DMS153 (cell line): Measurements from ENCODE around the gene SPATA31E1.
"Not testable (repeated sequence)": the region's sequence is repeated elsewhere in the genome, so short reads cannot be mapped to it uniquely, and the experiment has no call there.

Experiments
- DNase-seq: peaks from one replicate; lab custom pipeline; 2025; lab: John Stamatoyannopoulos, UW

Gene SPATA31E1

DNA sequence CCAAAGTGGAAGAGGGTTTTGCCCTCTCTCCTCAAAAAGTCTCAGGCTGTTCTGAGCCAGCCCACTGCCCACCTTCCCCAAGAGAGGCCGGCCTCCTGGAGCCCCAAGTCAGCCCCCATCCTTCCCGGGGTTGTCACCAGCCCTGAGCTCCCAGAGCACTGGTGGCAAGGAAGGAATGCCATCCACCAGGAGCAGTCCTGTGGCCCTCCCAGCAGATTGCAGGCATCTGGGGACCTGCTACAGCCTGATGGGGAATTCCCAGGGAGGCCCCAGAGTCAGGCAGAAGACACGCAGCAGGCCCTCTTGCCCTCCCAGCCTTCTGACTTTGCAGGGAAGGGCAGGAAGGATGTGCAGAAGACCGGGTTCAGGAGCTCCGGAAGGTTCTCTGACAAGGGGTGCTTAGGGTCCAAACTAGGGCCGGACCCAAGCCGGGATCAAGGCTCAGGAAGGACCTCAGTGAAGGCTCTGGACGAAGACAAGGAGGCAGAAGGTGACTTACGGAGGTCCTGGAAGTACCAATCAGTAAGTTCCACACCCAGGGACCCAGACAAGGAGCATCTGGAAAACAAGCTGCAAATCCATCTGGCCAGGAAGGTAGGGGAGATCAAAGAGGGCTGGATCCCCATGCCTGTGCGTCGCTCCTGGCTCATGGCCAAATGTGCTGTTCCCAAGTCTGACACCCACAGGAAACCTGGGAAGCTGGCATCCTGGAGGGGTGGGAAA, 3.7 kb downstream of the SPATA31E1 start:
- DNase-seq, result no peak

DNA sequence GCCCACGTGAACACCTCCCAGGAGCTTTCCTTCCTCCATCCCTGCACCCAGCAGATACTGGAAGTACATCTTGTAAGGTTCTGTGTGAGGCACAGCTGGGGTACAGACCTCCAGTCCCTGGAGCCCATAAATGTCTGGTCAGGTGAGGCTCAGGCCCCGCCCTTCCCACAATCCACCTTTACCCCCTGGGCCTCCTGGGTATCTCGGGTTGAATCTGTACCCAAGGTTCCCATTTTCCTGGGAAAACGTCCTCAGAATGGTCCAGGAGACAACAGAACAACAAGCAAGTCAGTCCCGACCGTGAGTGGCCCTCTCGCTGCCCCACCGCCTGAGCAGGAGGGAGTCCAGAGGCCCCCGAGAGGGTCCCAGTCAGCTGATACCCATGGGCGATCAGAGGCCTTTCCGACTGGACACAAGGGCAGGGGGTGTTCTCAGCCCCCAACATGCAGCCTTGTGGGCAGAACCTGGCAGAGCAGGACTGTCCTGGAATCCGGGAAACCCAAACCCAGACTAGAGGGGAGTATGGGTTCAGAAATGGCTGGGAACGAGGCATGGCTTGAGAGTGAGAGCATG, 4.3 kb downstream of the SPATA31E1 start:
- DNase-seq, result no peak

DNA sequence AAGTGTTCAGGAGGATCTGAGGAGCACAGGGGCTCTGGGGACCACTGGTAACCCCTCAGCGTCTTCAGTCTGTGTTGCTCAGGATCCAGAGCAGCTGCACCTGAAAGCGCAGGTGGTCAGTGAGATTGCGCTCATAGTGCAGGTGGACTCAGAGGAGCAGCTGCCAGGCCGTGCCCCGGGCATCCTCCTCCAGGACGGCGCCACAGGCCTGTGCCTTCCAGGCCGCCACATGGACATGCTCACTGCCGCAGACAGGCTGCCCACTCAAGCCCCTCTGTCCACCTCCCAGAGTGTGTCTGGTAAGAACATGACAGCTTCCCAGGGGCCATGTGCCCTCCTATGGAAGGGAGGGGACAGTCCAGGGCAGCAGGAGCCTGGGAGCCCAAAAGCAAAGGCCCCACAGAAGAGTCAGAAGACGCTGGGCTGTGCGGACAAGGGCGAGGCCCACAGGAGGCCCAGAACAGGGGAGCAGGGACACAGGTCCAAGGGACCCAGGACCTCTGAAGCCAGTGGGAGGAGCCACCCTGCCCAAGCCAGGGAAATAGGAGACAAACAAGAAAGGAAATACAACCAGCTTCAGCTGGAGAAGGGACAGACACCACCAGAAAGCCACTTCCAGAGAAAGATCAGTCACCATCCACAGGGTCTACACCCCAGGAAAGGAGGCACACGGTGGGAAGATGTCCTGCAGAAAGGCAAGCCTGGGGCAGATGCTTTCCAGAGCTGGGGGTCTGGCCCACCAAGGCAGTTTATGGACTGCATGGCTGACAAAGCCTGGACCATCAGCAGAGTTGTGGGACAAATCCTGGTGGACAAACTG, 5.2 kb downstream of the SPATA31E1 start:
- no peak for DNase-seq

DNA sequence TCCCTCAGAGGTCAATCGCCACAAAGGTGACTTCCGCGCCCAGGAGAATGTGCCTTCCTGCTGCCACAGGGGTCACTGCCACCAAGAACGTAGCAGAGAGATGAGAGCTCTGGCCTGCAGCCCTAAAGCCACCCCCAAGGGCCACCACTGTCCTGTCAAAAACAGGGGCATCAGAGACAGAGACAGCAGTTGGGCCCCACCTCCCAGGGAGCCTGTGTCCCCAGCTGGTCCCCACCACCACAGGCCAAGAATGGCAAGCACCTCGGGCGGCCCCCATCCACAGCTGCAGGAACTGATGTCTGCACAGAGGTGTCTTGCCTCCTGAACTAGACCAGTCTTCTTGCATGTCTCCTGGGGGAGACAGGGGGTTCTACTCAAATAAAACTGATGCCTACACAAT, 5.8 kb downstream of the SPATA31E1 start:
- DNase-seq, result no peak

DNA sequence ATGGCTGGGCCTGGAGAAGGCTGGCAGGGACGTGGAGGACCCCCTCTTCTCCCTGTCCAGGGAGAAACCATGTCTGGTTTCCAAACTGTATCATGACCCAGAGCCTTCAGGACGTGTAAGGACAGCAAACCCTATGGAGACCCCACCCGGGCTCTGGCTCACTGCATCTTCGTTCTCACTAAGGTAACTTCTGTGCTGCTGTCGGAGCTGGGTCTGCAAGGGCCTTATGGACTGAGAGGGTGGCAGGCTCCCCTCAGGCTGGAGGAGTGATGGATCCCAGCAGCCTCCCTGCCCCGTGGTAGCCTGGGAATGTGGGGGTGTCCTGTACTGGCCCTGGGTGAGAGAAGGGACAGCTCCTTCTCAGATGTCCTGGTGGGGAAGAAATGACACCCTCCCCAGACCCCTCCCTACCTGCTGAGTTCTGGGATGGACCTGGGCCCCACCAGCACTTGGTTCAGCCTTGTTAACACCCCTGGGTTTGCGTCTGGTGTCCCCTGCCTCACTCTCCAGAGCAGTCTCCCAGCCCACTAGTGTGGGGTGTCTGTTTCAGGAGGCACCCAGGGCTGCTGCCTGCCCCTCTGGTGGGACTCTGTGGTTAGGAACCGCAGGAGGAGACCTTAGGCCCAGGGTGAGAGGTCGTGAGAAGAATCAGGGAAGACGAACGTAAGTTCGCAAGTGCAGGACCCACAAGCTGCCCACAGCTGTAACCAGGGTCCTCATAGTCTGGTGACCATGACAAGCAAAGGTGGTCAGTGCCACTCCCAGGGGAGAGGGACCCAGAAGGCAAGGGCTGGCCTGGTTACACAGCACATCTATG, 6.6 kb downstream of the SPATA31E1 start:
- no peak for DNase-seq

DNA sequence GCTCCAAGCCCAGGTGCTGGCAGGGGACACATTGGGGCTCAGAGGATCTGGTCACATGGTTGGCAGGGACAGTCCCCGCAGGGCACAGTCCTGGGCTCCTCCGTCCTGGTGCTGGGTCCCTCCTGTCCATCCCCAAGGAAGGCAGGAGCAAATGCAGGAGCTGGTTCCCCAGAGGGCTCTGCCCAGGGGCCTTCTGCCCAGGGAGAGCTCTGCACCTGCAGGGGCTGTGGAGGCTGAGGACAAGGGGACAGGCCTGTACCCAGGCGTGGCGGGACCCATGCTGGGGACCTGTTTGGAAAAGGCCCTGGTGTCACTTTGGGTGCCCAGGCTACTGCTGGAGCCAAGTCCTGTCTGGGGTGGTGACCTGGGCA, 7.2 kb downstream of the SPATA31E1 start:
- no peak for DNase-seq

DNA sequence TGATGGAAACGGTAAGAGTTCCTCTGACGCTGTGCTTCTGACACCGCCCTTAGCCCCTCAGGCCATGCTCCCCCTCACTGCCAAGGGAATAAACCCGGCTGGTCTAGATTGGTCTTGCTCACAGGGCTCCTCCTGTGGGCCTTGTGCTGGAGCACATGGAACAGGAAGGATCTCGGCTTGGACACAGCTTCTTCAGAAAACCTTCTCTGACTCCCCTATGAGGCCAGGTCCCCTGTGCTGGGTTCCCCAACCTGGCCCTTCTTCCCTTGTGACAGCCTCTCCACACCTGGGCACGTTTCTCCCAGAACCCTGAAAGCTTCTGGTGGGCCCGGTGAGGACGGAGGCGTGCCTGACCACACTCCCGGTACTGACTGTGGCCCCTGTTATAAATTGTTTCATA, 8.2 kb downstream of the SPATA31E1 start:
- no peak for DNase-seq

DNA sequence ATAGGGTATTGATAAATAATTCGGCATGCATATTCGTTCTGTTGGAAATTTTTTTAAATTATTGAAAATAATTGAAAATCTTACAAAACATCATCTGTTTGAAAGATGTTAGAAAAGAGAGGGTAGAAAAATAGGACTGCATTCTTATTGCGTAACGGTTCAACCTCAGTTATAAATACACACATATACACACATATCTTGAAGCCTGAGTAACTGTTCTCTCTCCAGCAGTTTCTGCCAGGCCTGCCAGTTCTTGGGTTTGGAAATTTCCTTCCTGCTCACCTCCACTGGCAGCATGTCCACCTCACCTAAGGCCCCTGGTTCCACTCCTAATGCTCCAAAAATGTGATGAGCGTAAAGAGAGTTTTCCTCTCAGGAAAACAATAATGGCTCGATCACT, 9.1 kb downstream of the SPATA31E1 start:
- DNase-seq, result no peak

DNA sequence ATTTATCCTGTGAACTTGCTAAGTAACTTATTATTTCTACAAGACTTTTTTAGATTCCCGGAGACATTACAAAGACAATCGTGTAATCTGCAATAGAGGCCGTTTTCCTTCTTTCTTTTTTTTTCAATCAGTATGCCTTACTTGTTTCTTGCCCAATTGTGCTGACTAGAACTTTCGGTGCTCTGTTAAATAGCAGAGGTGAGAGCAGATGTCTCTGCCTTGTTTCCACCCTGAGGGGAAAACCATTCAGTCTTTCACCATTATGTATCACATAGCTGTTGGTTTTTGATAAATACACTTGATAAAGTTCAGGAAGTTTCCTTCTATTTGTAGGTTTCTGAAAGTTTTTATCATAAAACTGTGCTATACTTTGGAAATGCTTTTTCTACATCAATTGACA, 10.3 kb downstream of the SPATA31E1 start:
- DNase-seq, result no peak

DNA sequence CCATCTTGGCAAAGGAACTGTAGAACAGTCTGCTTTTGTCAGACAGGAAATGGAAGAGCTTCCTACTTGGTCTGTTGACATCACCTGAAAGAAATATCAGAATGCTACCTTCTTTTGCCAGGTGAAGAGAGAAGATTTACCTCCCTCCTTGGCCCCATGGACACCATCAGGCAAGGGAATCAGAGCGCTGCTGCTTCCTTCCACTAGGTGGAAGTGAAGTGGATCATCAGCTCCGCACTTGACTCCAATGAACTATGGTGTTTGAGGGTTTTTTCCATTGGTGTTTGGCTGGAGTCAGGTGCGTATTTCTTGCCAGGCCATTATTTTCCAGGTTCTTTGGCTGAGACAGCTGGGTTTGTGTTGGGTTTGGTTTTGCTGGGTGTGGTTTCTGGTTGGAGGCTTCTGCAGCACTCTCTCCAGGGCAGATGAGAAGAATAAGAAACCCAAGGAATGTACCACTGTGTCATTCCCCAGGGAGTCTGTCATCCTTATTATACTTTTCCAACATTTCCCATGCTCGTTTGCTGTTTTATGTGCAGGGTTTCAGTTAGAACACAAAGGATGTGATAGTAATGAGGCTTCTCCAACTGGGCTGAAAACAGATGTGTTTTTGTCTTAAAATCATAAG, 12.4 kb downstream of the SPATA31E1 start:
- DNase-seq, result no peak

DNA sequence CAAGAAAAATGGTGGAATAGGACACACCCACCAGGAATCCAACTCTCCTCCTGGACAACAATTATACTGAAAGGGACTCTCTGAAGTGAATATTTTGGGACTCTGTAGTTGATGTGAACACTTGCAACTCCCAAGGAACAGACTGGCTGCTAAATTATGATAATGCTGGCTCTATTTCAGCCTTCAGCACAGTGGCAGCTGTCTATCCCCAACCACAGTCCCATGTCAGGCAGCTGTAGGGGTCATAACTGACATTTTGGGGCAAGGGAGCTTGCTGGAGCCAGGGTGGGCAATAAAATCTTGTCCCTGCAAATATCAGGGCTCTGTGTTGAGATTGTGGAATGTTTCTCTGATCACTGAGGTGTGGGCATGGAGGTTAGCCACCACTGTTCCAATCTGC, 14.2 kb downstream of the SPATA31E1 start:
- DNase-seq, result no peak

DNA sequence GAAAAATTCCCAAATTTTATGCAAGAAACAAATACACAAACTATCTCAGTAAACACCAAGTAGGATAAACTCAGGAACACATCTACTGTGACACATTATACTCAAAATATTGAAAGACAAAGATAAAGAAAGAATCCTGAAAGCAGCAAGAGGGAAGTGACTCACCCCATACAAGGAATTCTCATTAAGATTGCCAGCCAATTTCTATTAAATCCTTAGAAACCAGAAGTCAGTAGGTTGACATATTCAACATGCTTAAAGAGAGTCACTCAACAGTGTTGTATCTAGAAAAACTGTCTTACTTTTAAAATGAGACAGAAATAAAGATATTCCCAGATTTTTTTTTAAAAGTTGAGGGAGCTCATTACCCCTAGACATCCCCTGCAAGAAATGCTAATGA, 15.5 kb downstream of the SPATA31E1 start:
- DNase-seq, result no peak

DNA sequence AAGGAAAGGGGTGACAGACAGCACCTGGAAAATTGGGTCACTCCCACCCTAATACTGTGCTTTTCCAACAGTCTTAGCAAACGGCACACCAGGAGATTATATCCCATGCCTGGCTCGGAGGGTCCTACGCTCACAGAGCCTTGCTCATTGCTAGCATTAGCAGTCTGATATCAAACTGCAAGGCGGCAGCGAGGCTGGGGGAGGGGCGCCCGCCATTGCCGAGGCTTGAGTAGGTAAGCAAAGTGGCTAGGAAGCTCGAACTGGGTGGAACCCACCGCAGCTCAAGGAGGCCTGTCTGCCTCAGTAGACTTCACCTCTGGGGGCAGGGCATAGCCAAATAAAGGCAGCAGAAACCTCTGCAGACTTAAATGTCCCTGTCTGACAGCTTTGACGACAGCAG, 19.7 kb downstream of the SPATA31E1 start:
- DNase-seq, result not testable (repeated sequence)

DNA sequence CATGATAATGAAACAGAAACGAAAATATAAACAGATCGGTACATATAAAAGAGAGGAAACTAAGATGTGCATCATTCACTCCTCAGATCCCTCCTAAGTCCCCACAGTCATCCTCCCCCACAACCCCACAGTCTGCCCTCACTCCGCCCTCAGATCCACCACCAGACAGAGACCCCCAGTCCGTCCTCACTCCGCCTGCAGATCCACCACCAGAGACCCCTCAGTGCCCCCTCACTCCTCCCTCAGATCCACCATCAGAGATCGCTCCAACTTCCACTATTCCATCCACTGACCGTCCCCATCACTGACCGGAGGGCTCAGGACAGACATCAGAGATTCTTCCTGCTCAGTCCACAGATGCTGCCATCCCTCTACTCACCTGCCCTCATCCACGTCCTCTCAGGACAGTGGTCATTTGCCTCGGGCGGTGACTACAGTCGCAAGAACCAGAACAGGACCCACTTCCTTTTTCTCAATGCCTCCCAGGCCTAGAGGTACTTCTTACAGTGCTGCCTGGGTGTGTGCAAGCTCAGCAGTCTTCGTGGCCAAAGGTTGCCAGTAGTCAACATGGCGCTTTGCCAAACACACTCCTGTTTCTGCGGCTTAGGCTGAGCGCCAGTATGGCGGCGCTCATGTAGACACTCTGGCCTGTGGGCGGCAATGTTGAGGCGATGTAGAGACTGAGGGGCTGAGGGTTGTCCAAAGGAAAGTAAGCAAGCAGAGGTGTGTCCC, 26.8 kb downstream of the SPATA31E1 start:
- DNase-seq, result peak; percentile 61

DNA sequence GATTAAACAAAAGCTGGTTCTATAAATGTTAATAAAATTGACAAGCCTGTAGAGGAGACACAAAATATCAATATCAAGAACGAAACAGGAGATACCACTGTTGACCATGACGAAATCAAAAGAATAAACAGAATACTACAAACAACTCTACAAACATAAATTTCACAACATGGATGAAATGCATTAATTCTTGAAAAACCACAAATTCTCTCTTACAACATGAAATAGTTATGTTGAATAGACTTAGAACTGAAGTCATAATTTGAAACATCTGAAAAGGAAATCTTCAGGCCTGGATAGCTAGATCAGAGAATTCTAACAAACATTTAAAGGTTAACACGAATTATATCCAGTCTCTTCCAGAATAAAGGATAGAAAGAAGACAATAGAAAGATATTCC, 28.1 kb downstream of the SPATA31E1 start:
- no peak for DNase-seq

DNA sequence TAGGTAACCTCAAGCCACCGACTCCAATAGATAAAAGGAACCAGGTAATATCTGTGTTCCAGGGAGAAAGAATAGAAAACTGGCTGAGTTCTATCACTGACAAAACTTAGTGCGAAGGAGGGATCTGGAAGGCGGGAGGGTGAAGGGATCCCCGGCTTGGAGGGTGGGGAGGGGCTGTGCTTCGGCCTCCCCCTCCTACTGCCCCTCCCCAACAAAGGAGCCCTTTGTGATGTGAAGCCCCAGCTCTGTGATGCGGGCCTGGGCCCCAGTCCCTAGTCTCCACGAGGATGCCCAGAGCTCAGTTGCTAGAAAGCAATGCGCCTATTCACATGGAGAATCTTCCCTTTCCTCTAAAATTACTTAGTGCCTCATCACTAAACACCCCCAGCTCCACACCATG, 35.0 kb downstream of the SPATA31E1 start, which contains the start of gene SPATA31C1:
SPATA31C1 (plus strand) TSS at position 301 of the 400 bp plus-strand sequence.
- not testable (repeated sequence) for DNase-seq

DNA sequence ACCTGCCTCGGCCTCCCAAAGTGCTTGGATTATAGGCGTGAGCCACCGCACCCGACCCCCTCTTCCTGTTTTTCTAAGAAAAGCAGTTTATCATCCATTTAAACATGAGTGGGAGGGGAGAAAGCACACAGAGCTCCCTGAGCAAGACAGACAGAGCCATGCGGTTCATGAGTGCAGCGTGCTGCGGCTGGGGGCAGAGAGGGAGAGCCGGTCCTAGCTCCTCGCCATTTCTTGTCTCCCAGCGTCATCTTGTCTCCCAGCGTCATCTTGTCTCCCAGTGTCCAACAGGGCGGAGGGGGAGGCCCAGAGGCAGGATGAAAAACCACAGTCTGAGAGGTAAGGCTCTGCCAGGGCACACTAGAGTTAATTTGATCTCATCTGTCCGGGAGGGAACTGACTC, 36.3 kb downstream of the SPATA31E1 start:
- not testable (repeated sequence) for DNase-seq

DNA sequence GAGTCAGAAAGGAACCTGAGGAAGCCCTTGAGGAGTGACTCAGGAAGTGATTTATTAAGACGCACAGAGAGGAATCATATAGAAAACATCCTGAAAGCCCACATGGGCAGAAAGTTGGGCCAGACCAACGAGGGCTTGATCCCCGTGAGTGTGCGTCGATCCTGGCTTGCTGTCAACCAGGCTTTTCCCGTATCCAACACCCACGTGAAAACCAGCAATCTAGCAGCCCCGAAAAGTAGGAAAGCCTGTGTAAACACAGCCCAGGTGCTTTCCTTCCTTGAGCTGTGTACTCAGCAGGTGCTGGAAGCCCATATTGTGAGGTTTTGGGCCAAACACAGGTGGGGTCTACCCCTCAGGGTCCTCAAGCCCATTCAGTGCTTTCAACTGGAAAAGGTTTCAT, 38.9 kb downstream of the SPATA31E1 start:
- not testable (repeated sequence) for DNase-seq

DNA sequence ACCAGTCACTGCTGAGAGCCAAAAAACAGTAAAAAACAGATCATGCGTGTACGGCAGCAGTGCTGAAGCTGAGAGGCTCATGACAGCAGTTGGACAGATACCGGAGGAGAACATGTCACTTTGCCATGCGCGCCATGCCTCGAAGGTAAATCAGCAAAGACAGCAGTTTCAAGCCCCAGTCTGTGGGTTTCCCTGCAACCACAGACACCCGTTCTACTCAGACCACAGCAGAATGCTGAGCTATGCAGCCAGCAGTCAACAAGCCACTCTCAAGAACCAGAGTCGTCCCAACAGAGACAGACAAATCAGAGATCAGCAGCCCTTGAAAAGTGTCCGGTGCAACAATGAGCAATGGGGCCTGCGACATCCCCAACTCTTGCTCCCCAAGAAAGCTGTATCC, 40.3 kb downstream of the SPATA31E1 start:
- not testable (repeated sequence) for DNase-seq

DNA sequence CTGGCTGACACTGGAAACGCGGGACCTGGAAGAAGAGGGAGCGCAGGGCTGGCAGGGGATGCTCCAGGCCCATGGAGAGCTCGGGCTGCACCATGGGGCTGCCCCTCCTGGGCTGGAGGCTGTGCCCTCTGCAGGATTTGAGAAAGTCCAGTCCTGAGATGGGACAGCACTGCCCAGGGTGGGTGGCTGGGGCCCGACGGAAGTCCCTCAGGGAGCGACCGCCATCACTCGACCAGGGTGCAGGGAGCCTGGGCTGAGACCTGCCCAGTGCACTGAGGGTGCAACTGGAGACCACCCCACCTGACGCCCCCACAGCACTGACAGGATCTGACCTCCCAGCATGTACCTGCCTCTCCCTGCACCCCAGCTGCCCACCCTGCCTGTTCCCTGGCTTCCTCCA, 42.2 kb downstream of the SPATA31E1 start:
- DNase-seq, result not testable (repeated sequence)

DNA sequence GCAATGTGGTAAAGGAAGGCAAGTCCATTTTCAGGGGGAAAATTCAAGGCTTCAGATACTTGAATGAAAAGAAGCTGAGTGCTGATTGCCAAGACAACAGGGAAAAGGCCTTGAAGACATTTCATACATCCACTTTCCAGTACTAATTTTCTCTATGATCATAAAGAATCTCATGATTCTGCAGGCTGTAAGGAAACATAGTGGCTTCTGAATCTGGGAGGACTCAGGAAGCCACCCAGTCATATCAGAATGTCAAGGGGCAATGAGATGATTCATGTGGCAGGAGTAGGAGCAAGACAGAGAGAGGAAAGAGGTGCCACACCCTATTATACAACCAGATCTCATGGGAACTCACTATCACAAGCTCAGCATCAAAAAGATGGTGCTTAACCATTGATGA, 46.5 kb downstream of the SPATA31E1 start:
- not testable (repeated sequence) for DNase-seq
